Neural cell (in vitro differentiated cells): ENCODE measurements around the gene CPVL.

ENCODE experiments used
- CTCF ChIP-seq: fragments of 450-650 bp; IDR thresholded peaks from 2 replicates; pipeline ENCODE4 v1.5.1; 2014; ENCODE audit warnings: antibody characterized with exemption, mild to moderate bottlenecking, moderate library complexity; ENCODE audit not compliant: poor library complexity, severe bottlenecking
- EZH2 ChIP-seq: fragments of 200-600, 300-800 bp; shearing (Covaris generic), sonication (generic); IDR thresholded peaks from 2 replicates; pipeline ENCODE4 v1.6.1; 2014; ENCODE audit warnings: antibody characterized with exemption, low read length, borderline replicate concordance, mild to moderate bottlenecking; ENCODE audit not compliant: insufficient read depth, poor library complexity, severe bottlenecking
- POLR2AphosphoS5 ChIP-seq: IDR thresholded peaks from 2 replicates; pipeline ENCODE4 v1.6.1; 2012
- SMC3 ChIP-seq: fragments of 450-650 bp; conservative IDR thresholded peaks from 2 replicates; pipeline ENCODE4 v1.6.1; 2014; ENCODE audit warnings: antibody characterized with exemption, mild to moderate bottlenecking, moderate library complexity; ENCODE audit not compliant: poor library complexity
- TAF1 ChIP-seq: IDR thresholded peaks from 2 replicates; pipeline ENCODE4 v1.6.1; 2012; ENCODE audit warnings: low read depth

DNA sequence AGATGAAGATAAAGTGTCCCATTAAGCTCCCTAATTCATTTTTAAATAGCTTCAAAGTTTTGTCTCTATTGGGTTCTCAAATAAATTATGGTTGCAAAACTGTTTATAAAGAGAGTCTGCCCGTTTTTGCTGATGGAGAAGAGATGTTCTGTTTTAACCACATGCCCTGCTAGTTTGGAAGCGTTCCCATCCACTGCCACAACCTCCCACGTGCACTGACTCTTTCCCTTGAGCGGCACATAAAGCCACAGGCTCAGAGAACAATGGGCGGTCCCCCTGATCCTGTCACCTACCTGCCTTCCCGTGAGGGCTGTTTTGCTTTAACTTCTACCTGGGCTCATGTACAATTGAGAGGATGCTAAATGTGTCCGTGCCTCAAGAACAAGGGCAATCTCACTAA is 65.5 kb downstream of the CPVL start:
- no peak for TF ChIP-seq EZH2
- no peak for TF ChIP-seq POLR2AphosphoS5
- TF ChIP-seq TAF1 = no peak
- TF ChIP-seq SMC3 = no peak
- TF ChIP-seq CTCF = no peak
